Duodenal mucosa (tissue), 2 donors: ENCODE results near the gene PRDX5.

Experiments used
- H3K27ac ChIP-seq: one replicate; pipeline ENCODE4 v1.7.0; 2013; ENCODE audit warnings: low read depth, low read length
- H3K27me3 ChIP-seq, 2 donors: one replicate each; pipeline ENCODE4 v1.7.0; 2013; ENCODE audit warnings: low read length in 2 of 2, control low read depth in 1 of 2; ENCODE audit not compliant: insufficient read depth in 2 of 2, control insufficient read depth in 1 of 2
- H3K36me3 ChIP-seq, 2 donors: one replicate each; pipeline ENCODE4 v1.7.0; 2013; ENCODE audit warnings: low read length in 2 of 2, control low read depth in 1 of 2; ENCODE audit not compliant: insufficient read depth in 2 of 2, control insufficient read depth in 1 of 2
- H3K4me1 ChIP-seq, 2 donors: one replicate each; pipeline ENCODE4 v1.7.0; 2013; ENCODE audit warnings: low read length in 2 of 2, control low read depth in 1 of 2; ENCODE audit not compliant: insufficient read depth in 2 of 2, control insufficient read depth in 1 of 2
- H3K4me3 ChIP-seq, 2 donors: one replicate each; pipeline ENCODE4 v1.7.0; 2013; ENCODE audit warnings: low read length in 2 of 2, low read depth in 1 of 2
- H3K9ac ChIP-seq, 2 donors: one replicate each; pipeline ENCODE4 v1.7.0; 2013; ENCODE audit warnings: low read length in 2 of 2, low read depth in 1 of 2
- H3K9me3 ChIP-seq, 2 donors: one replicate each; pipeline ENCODE4 v1.7.0; 2013; ENCODE audit warnings: low read length in 2 of 2, control low read depth in 1 of 2; ENCODE audit not compliant: control insufficient read depth in 1 of 2

Gene PRDX5

DNA sequence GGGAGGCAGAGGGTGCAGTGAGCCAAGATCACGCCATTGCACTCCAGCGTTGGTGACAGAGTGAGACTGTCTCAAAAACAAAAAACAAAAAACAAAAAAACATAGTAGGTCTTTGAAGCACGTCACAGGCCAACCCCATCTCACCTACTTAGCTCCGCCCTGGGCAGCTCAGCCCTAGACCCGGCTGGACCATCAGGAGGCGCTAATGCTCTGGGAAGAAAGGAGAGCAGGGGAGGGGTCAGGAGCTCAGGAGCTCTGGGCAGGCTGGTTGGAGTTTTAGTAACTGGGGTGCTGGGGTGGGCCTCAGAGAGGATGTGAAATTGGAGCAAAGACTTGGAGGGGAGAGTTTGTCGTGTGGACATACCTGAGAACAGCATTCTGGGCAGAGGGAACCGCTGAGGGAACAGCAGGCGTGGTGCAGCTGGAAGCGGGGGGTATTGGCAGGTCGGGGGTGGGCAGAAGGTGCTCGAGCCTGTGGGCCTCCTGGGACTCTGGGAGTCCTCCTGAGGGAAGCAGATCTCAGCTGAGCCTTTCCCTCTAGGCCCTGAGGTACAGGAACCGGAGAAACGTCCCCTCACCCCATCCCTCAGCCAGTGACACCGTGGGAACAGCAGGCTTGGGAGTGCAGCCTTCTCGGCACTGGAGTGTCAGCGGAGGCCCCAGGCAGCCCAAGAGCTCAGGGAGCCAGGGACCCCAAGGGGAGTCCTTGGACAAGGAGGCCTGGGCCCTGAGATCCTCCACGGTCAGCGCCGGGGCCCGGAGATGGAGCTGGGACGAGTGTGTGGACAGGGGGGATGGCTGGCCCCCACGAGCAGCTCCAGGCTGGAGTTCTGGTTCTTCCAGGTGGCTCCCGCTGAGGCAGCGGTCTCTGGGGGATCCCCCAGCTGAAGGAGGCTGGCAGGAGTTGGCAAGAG lies 38.8 kb downstream of the PRDX5 start:
- Histone ChIP-seq H3K4me3 (no peak overlapping the region), H3K9me3 (no peaks in the 10 kb centered on the region), H3K27ac (no peak overlapping the region), H3K36me3 (peaks cover 5 to 6% of the 10 kb centered on the region in 2 donors), H3K27me3 (no peaks in the 10 kb centered on the region), H3K9ac (no peak overlapping the region), H3K4me1 (peaks cover 31 to 37% of the 10 kb centered on the region in 2 donors)

DNA sequence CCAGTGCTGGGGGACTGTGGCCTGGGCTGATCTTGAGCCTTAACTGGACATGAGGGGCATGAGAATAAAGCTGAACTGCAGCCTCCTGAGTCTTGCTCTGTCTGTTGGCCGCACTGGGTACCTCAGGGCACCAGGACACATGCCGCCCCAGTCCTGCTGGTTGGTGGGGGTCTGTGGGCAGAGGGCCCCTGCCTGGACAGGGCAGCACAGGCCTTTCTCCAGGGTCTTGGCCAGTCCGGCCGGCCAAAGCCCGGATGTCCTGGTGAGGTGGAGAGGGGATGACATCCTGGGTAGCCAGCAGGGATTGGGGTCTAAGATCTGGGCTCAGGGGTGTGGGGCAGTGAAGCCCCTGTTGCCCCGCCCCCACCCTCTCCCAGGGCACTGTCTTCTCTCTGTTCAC lies 39.5 kb downstream of the PRDX5 start:
- Histone ChIP-seq H3K36me3 (peaks cover 11 to 13% of the 10 kb centered on the region in 2 donors), H3K9ac (no peak overlapping the region), H3K9me3 (no peaks in the 10 kb centered on the region), H3K4me1 (peaks cover 31 to 37% of the 10 kb centered on the region in 2 donors), H3K27ac (no peak overlapping the region), H3K27me3 (no peaks in the 10 kb centered on the region), H3K4me3 (no peak overlapping the region)

DNA sequence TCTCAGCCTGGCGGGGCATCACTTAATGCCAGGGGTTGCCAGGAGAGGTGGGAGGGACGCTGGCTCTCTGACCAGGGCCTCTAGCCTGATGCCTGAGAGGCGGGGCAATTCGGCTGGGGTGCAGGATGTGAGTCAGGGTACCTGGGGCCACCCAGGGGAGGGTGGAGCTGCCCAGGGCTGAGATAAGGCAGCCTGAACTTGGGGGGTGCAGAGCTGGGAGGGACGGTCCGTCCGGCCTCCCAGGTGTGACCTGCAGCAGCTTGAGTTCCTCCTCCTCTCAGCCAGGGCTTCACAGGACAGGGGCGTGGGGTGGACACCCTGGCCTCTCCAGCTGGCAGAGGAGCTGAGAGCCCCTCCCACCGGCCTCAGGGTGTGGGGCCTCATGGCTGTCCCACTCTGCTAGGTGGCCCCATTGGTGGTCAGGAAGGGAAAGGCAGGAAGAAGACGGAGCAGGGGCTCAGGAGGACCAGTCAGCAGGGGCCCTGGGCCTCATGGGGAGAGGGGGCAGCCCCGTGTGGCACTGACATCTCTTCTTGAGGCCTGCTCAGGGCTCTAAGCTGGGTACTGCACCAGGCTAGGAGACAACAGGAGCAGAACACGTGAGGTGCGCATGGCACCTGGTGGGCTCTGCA lies 40.1 kb downstream of the PRDX5 start:
- no peaks in the 10 kb centered on the region for H3K9me3 ChIP-seq
- H3K36me3 ChIP-seq, result peaks cover 11 to 18% of the 10 kb centered on the region in 2 donors
- H3K9ac ChIP-seq, result peak overlapping the region; percentile 70 to 80
- peak overlapping the region; percentile 85 for H3K27ac ChIP-seq
- H3K27me3 ChIP-seq, result no peaks in the 10 kb centered on the region
- H3K4me1 ChIP-seq, result peaks cover 31 to 37% of the 10 kb centered on the region in 2 donors
- H3K4me3 ChIP-seq, result peak overlapping the region; percentile 90 to 93

DNA sequence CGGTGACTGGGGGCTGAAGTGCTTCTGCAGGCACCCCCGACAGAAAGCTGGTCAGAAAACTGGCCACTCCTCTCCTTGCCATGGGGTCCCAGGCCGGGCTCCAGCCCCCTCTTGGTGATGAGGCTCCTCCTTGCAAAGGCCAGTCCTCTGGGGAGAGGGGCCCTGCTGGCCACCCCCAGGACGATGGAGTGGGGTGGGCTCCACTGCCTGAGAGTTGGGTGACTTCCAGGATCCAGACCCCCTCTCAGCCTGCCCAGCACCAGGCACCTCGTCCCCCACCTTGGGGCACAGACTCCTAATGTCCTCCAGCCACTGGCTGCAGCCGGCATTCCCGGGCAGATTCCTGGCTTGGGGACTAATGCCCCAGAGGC lies 40.6 kb downstream of the PRDX5 start:
- peak overlapping the region; percentile 70 to 80 for H3K9ac ChIP-seq
- peaks cover 11 to 23% of the 10 kb centered on the region in 2 donors for H3K36me3 ChIP-seq
- H3K27me3 ChIP-seq, result no peaks in the 10 kb centered on the region
- peak overlapping the region; percentile 85 for H3K27ac ChIP-seq
- no peaks in the 10 kb centered on the region for H3K9me3 ChIP-seq
- peak overlapping the region; percentile 90 to 93 for H3K4me3 ChIP-seq
- peaks cover 31 to 37% of the 10 kb centered on the region in 2 donors for H3K4me1 ChIP-seq

DNA sequence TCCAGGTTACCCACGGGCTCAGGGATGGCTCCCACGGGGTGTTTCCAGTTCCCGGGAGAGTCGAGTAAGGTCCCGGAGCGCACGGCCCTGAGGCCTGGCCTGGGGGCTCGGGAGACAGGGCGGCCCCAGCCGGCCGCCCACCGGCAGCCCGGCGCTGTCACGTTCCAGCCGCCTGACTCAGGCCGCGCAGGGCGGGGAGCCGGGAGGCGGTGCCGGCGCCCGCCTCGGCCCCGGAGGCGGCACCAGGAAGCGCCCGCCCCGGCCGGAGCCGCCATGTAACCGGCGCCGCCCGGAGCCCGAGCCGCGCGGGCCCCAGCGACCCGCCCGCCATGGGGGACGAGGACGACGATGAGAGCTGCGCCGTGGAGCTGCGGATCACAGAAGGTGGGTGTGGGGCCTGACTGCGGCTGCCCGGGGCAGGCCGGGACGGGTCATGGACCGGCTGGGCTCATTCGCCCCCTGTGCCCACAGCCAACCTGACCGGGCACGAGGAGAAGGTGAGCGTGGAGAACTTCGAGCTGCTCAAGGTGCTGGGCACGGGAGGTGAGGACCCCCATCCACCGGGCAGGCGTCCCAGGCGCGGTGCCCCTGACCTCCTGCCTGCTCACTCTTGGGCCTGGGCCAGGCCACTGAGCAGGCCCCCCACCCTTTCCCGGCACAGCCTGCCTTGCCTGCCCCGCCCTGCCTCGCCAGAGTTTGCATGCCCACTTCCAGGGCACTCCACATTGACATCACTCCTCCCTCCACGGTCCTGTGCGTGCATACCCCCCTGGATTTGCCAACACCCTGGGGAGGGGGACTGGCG lies 41.2 kb downstream of the PRDX5 start, which contains the start of gene RPS6KA4:
TSS of gene RPS6KA4 (plus strand) at position 256 of the 805 bp plus-strand sequence. CDS start at position 330, 74 bp downstream.
- peaks cover 31 to 37% of the 10 kb centered on the region in 2 donors for H3K4me1 ChIP-seq
- peak within 1 kb of the TSS; percentile 90 to 93 for H3K4me3 ChIP-seq
- peak within 1 kb of the TSS; percentile 80 to 94 for H3K9ac ChIP-seq
- peak within 1 kb of the TSS; percentile 85 for H3K27ac ChIP-seq
- H3K9me3 ChIP-seq, result no peaks in the 10 kb centered on the region
- H3K27me3 ChIP-seq, result no peaks in the 10 kb centered on the region
- H3K36me3 ChIP-seq, result peaks cover 11 to 28% of the 10 kb centered on the region in 2 donors

DNA sequence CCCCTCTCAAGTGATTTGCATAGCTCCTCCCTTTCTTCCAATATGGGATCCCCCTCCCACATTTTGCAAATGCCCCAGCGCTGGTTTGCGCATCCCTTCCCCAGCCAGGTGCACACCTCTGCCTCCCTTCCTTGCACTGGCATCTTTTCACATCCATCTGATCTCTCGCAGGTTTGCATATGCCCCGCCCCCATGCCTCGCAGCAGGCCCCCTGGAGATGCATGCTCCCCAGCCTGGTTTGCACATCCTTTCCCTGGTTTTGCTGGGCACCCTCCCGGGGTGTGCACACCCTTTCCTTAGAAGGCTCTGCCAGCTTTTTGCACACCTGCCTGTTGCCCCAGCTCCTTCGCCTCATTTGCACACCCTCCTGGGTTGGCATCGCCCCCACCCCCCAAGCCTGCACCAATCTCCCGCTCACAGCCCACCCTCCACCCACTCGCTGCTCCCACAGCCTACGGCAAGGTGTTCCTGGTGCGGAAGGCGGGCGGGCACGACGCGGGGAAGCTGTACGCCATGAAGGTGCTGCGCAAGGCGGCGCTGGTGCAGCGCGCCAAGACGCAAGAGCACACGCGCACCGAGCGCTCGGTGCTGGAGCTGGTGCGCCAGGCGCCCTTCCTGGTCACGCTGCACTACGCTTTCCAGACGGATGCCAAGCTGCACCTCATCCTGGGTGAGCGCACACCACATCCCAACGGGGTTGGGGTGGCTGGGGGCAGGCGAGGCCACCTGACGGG lies 42.0 kb downstream of the PRDX5 start:
- Histone ChIP-seq H3K36me3 (peaks cover 11 to 32% of the 10 kb centered on the region in 2 donors), H3K9ac (peak overlapping the region; percentile 80 to 94), H3K4me1 (peaks cover 28 to 37% of the 10 kb centered on the region in 2 donors), H3K9me3 (no peaks in the 10 kb centered on the region), H3K27me3 (no peaks in the 10 kb centered on the region), H3K27ac (no peak overlapping the region), H3K4me3 (peak overlapping the region; percentile 90 to 93)

DNA sequence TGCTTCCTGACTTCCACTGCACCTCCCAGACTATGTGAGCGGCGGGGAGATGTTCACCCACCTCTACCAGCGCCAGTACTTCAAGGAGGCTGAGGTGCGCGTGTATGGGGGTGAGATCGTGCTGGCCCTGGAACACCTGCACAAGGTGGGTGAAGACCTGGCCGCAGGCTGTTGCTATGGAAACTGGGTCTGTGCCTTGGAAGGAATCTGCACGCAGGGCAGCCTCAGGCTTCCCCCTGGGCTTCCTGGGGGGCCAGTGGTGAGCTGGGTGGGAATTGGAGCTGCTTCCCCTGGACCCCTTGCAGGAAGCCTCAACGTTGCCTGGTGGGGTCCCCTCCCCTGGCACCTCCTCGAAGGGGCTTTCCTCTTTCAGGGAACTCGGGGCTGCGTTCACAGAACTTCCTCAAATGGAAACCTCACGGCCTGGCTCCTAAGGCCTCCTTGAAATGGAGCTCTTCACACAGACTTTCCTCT lies 42.6 kb downstream of the PRDX5 start:
- Histone ChIP-seq H3K9me3 (no peaks in the 10 kb centered on the region), H3K36me3 (peaks cover 11 to 38% of the 10 kb centered on the region in 2 donors), H3K4me1 (peaks cover 26 to 33% of the 10 kb centered on the region in 2 donors), H3K9ac (no peak overlapping the region), H3K27me3 (no peaks in the 10 kb centered on the region), H3K27ac (no peak overlapping the region), H3K4me3 (peak overlapping the region; percentile 90 to 93)

DNA sequence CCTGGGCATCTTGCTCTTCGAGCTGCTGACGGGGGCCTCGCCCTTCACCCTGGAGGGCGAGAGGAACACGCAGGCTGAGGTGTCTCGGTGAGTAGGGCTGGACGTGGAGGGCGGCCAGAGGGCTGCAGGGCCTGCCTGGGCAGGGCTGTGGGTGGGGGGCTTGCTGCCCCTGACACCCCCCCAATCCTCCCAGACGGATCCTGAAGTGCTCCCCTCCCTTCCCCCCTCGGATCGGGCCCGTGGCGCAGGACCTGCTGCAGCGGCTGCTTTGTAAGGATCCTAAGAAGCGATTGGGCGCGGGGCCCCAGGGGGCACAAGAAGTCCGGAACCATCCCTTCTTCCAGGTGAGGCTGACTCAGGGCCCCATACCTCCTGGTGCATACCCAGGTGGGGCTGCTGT lies 43.7 kb downstream of the PRDX5 start:
- Histone ChIP-seq H3K27ac (no peak overlapping the region), H3K9ac (no peak overlapping the region), H3K36me3 (peaks cover 16 to 45% of the 10 kb centered on the region in 2 donors), H3K9me3 (no peaks in the 10 kb centered on the region), H3K4me3 (no peak overlapping the region), H3K4me1 (peaks cover 23 to 29% of the 10 kb centered on the region in 2 donors), H3K27me3 (no peaks in the 10 kb centered on the region)

DNA sequence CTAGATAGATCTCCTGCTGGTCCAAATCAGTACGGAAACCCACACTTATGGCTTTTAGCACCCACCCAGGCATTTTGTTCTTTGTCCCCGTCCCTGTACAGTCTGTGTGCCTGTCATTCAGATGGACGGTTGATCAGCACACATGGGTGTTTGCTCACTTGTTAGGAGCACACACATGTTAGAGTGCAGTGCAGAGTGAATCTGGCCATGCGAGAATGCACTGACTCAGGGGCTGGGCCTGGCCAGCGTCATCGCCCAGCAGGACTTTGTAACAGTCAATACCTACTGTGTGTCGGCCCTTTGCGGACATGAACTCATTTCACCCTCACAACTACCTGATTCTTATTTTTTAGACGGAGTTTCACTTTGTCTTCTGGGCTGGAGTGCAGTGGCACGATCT lies 44.4 kb downstream of the PRDX5 start:
- Histone ChIP-seq H3K4me1 (peaks cover 23 to 29% of the 10 kb centered on the region in 2 donors), H3K36me3 (peaks cover 17 to 48% of the 10 kb centered on the region in 2 donors), H3K9ac (no peak overlapping the region), H3K9me3 (no peaks in the 10 kb centered on the region), H3K4me3 (no peak overlapping the region), H3K27ac (no peak overlapping the region), H3K27me3 (no peaks in the 10 kb centered on the region)
